Forelimb muscle (tissue), 1 donor: ENCODE measurements around the gene SLC4A9. TPM values are rescaled to one million over a fixed set of nuclear protein-coding genes. Genes with fewer than 3 reads are reported as not detected.

Source experiments
- DNase-seq: peaks from one replicate; pipeline ENCODE4 v3.0.0-alpha.2; 2013; ENCODE audit warnings: low read depth
- polyA plus RNA-seq: library from polyadenylated mRNA; unstranded; fragments of 120-200 nt; gene quantifications from one replicate; pipeline ENCODE4 v1.2.1, GENCODE V29; 2013; ENCODE audit not compliant: insufficient read length

SLC4A9 gene
- polyA plus RNA-seq, 1 donor: 0.19 TPM

DNA sequence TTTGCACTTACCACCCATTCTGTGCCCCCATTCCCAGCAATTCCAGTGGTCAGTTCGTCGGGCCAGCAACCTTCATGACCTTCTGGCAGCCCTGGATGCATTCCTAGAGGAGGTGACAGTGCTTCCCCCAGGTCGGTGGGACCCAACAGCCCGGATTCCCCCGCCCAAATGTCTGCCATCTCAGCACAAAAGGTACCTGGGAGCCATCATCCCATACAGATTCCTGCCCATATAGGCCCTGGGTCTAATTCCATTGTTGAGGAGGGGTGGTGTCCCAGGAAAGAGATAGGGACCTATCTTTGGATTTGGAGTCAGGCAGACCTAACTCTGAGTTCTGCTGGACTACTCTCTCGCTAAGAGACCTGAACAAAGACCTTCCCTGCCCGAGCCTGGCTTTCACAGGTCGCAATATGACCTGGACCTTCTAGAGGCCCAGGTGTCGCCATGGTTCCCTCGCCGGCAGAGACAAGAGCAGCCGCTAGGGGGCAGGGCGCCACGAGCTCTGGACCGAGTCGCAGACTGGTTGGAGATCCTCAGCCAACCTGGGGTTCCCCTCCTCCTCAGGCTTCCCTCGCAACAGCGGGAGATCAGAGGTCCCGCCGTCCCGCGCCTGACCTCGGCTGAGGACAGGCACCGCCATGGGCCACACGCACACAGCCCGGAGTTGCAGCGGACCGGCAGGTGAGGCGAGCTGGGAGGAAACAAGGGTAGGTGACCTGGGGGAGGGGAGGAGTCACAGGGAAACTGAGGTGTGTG lies 3.1 kb downstream of the SLC4A9 start:
- no peak for DNase-seq

DNA sequence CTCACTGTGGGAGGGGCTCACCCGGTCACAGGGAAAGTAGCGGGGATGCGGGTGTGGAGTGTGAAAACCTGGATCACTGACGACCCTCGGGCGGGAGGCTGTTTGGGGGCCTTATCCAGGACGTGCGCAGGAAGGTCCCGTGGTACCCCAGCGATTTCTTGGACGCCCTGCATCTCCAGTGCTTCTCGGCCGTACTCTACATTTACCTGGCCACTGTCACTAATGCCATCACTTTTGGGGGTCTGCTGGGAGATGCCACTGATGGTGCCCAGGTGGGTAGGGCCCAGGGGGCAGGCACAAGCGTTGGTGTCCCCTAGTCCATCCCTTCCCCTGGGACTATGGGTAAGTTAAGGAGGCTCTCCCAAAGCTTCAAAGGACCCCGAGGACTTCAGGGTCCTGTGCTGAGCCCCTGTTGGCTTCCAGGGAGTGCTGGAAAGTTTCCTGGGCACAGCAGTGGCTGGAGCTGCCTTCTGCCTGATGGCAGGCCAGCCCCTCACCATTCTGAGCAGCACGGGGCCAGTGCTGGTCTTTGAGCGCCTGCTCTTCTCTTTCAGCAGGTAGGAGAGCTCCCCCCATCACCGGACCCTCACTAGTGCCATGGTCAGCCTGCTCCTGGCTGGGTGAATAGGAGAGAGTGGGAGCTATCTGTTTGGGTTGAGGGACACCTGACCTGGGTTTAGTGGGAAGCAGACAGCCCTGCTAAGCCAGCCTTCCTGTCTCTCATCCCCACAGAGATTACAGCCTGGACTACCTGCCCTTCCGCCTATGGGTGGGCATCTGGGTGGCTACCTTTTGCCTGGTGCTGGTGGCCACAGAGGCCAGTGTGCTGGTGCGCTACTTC lies 3.9 kb downstream of the SLC4A9 start:
- DNase-seq: no peak

DNA sequence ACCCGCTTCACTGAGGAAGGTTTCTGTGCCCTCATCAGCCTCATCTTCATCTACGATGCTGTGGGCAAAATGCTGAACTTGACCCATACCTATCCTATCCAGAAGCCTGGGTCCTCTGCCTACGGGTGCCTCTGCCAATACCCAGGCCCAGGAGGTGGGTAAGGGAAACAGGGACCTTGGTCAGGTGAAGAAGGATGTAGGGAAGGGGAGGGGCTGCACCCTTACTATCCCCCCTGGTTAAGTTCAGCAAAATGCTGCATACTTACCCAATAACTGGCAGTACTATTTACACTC lies 4.4 kb downstream of the SLC4A9 start:
- DNase-seq: no peak

DNA sequence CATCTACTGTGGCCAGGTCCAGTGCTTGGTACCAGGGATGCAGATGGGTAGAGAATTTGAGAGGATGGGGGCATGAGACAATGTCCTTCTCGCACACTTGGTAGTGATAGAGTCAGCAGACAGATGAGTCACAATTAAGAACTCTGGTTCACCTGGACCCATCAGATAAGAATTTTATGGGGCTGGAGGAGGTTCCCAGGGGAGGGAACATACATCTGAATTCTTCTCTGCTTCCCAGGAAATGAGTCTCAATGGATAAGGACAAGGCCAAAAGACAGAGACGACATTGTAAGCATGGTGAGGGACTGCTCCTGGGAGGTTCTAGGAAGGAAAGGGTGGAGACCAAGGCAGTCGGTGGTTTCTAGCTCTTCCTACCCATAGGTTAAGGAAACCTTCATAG lies 5.3 kb downstream of the SLC4A9 start:
- no peak for DNase-seq

DNA sequence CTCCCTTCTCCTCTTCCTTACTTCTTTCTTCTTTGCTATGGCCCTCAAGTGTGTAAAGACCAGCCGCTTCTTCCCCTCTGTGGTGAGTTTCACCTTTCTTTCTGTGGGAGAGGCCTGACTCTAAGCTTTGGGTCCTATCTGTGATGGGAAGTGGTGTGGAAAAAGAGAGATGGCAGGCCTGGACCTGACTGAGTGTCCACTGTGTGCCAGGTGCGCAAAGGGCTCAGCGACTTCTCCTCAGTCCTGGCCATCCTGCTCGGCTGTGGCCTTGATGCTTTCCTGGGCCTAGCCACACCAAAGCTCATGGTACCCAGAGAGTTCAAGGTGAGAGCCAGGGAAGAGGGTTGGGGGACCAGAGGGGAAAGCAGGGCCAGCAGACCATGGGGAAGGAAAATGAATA lies 5.9 kb downstream of the SLC4A9 start:
- no peak for DNase-seq

DNA sequence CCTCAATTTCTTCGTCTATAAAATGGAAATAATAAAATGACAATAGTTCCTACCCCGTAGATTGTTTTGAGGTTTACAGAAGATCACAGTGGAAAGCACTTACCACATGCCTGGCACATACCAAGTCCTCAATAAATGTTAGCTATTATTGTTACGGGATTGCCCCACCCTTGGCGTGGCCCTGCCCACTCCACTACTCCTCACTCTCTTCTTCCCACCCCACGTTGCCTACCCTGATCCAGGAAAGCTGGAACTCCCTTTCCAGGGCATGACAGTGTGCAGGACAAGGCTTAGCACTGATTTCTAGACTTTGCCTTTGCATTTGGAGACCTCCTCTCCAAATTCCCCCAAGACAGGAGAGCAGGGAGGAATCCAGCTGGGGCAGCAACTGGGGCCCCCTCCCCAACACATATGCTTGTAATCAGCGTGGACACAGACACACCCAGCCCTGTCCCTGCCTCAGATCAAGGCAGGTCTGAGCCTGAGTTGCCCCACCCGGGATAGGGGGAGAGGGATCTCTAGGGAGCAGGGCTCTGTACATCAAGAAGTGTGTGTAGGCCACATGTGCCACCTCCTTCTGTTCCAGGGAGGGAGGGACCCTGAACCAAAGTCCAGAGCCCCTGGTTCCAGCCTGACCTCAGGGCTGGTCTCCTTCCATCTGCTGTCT lies 6.7 kb downstream of the SLC4A9 start:
- DNase-seq: no peak

DNA sequence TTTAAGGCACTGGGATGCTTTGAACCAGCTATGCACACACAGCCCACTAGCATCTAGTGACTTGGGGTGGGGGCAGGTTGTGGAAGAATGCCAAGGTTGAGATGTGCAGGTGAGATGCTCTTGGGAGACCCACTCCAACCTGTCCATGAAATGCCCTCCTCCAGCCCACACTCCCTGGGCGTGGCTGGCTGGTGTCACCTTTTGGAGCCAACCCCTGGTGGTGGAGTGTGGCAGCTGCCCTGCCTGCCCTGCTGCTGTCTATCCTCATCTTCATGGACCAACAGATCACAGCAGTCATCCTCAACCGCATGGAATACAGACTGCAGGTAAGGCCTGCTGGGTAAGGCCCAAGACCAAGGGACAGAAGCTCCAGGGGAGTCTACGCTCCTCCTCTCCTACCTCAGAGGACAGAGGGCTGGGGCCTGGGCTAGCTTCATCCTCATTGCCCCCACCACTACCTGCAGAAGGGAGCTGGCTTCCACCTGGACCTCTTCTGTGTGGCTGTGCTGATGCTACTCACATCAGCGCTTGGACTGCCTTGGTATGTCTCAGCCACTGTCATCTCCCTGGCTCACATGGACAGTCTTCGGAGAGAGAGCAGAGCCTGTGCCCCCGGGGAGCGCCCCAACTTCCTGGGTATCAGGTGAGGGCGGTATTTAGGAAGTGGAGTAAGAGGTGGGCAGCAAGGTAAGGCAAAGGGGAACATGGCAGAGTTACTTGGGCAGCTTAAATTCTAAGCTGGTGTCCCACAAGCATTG lies 7.4 kb downstream of the SLC4A9 start:
- no peak for DNase-seq

DNA sequence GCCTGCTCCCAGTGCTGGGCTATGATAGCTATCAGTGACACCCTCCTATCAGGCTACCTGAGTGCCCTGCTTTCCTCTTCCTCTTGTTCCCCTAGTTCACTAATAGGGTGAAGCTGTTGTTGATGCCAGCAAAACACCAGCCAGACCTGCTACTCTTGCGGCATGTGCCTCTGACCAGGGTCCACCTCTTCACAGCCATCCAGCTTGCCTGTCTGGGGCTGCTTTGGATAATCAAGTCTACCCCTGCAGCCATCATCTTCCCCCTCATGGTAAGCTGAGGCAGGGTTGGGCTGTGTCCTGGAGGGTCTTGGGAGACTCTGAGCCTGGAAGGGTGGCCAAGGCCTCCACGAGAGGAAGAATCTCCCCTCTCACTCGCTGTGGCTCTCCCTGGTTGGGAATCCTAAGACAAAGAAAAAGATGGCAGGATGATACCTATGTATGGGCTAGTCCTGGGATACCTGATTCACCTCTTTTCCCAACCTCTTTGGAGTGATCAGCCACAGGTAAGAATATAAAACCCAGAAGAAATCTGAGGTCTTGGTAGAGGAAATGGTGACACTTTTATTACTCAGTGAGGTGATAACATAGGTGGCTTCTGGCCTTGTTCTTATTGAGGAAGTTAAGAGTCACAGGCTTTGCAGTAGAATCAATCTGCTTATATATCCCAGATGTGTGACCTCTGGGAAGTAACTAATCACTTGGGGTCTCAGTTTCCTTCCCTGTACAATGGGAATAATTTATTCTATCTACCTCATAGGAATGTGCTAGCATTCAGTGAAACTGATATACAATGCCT lies 11.6 kb downstream of the SLC4A9 start:
- no peak for DNase-seq

DNA sequence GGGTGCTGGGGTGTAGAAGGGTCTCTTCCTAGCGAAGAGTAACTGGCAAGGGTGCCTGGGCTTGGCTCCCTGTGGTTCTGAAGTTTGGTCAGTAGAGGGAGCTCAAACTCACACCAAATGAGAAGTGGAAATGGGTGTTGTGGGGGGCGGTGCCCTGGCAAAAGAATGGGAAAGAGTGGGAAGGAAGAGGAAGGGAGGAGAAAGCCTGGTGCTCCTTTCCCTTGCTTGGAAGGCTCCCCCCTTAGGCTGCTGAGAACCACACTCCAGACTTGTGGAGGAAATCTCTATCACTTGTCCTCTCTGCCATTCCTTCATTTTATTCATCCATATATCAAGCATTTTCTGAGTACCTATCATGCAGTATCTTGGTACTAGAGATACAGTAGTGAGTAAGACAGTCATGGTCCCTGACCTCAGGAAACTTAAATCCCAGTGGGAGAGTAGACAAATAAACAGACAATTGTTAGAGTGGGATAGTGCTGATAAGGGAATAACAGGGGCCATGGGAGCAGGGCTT lies 13.0 kb downstream of the SLC4A9 start:
- DNase-seq: peak; percentile 34

DNA sequence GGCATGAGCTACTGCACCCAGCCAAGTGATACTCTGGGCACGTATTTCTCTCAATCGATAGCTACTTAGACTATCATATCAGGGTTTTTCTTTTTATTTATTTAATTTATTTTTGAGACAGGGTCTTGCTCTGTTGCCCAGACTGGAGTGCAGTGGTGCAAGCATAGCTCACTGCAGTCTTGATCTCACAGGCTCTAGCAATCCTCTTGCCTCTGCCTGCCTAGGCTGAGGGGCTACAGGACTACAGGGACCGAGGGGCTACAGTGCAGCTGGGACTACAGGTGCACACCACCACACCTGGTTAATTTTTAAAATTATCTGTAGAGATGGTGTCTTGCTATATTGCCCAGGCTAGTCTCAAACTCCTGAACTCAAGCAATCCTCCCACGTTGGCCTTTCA lies 21.4 kb downstream of the SLC4A9 start:
- DNase-seq: no peak

DNA sequence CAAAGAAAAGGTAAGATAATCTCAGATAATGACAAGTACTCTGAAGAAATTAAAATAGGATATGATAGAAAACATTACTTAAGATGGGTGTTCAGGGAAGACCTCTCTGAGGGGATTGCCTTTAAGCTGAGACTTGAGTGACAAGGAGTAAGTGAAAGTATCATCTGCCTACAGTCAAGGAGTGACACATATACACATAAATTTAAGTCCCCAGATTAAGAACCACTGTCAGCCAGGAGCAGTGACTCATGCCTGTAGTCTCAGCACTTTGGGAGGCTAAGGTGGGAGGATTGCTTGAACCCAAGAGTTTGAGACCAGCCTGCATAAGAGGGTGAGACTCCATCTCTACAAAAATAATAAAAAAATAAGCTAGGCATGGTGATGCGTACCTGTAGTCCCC lies 22.0 kb downstream of the SLC4A9 start:
- no peak for DNase-seq

DNA sequence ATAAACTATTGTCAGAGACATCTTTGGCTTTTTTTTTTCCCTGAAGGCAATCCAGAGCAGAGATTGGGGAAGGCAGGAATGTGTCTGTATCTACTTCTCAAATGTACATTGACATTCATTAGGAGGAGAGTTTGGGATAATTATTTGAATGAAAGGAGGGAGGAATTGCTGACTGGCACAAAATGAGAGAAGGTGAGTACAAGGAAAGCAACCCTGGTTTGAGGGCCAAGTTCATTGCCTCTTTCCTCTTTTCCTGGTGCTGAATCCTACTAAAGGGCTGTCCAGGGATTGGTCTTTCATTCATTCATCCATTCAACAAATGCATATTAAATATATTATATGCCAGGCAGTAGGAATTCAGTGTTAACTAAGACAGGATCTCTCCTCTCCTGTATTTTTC lies 22.9 kb downstream of the SLC4A9 start:
- DNase-seq: no peak

DNA sequence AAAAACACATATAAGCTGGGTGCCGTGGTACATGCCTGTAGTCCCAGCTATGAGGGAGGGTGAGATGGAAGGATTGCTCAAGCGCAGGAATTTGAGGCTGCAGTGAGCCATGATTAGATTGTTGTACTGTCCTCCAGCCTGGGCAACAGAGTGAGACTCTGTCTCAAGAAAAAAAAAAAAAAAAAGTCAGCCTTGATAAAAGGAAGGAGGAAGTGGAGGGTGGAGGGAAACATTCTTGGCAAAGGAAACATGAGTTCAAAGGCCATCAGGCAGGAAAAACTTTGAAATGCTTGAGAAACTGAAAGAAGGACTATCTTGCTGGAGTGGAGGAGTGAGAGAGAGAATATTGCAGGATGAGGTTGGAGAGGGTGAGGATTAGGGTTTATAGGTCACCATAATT lies 23.3 kb downstream of the SLC4A9 start:
- no peak for DNase-seq

DNA sequence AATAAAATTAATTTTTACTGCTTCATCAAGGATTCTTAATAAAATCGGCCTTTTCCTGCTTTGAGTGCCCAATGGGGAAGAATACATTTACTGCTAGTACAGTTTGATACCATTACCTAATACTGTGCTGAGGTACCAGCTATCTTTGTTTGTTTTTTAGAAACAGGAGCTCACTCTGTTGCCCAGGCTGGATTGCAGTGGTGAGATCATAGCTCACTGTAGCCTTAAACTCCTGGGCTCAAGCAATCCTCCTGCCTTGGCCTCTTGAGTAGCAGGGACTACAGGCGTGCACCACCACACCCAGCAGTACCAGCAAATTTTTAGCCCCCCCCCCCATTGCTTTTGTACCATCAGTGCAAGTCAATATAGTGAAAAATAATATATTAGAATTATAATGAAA lies 28.1 kb downstream of the SLC4A9 start:
- no peak for DNase-seq

DNA sequence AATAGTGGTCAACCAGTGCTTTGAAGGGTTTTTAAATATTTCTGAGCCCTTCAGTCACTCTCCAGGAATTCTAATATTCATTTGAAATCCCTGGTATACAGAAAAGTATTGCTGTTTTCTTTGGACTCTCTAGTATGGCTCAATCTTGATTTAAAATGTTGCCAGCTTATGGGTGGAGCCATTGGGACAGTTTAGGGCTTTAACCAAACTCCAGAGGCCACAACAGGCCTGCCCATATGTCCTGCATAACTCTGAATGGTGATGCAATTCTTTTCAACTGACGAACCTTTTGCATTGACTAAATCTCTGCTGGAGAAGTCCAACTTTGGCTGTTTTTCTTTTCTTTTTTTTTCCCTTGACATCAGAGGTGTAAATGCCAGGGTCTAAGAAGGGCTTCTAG lies 31.3 kb downstream of the SLC4A9 start:
- no peak for DNase-seq

DNA sequence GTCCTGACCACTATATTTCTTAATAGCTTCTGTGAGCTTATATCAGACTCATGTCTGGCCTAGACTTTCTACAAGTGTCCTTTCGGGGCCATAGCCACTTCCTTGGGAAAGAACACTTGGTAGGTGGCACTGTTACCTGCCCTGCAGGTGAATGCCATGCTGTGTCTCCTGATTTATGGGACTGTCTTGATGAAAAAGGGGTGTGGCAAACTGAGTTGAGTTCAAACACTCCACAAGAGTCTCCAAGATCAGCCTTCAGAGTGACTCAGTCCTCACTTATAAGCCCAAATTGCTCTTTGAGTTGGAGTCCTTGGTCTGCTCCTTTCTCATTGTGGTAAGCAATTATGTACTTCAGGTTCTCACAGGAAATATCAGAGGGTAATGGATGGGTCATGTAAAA lies 31.7 kb downstream of the SLC4A9 start:
- no peak for DNase-seq

DNA sequence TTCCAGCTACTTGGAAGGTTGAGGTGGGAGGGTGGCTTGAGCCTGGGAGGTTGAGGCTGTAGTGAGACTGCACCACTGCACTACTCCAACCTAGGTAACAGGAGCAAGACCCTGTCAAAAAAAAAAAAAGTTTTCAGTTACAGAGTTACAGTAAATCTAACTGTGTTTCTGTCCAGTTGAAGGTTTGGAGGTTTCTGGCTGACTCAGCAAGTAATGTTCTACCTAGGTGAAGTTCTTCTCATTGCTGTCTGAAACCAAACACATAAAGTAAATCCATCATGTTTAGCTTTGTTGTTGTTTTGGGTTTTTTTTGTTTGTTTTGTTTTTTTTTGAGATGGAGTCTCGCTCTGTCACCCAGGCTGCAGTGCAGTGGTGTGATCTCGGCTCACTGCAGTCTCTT lies 33.7 kb downstream of the SLC4A9 start:
- DNase-seq: no peak

DNA sequence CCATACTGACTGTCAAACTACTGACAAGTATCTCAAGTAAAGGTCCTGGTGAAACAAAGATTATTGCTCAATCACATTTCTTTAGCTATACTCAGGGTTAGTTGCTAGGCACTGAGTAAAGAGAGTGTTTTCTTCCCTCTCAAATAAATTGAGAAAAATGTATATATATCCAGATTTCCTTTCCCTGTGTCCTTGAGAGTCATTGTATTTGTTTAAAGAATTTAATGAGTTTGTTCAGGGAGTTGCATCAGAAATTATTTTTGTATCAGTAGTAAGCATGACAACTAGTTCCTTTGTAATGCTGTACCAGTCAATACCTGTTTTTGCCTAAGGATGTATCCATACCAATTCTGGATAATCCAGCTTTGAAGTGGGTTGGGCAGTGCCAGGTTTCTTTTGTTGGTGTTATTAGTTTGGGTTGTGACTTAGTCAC lies 38.4 kb downstream of the SLC4A9 start:
- DNase-seq: no peak

DNA sequence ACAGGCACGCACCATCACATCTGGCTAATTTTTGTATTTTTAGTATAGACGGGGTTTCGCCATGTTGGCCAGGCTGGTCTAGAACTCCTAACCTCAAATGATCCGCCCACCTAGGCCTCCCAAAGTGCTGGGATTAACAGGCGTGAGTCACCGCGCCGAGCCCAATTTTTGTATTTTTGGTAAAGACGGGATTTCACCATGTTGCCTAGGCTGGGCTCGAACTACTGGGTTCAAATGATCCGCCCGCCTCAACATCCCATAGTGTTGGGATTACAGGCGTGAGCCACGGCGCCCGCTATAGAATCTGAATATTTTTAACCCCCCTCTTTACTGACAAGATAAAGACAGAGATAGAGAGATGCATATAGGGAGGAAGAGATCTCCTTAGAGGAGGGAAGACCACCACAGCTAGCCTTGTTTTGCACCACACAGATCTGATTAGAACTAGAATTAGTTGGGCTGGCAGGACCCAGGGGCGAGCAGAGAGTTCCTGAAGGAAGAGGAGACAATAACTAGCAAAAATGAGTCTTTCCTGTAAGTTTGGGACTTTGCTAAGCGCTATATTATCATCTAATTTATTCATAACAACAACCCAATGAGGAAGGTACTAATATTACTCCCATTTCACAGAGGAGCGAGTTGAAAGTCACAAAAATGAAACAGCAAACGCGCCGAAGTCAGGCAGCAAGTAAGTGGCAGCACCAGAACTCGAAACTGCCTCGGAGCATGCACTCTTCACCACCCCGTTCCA lies 40.2 kb downstream of the SLC4A9 start:
- DNase-seq: no peak

DNA sequence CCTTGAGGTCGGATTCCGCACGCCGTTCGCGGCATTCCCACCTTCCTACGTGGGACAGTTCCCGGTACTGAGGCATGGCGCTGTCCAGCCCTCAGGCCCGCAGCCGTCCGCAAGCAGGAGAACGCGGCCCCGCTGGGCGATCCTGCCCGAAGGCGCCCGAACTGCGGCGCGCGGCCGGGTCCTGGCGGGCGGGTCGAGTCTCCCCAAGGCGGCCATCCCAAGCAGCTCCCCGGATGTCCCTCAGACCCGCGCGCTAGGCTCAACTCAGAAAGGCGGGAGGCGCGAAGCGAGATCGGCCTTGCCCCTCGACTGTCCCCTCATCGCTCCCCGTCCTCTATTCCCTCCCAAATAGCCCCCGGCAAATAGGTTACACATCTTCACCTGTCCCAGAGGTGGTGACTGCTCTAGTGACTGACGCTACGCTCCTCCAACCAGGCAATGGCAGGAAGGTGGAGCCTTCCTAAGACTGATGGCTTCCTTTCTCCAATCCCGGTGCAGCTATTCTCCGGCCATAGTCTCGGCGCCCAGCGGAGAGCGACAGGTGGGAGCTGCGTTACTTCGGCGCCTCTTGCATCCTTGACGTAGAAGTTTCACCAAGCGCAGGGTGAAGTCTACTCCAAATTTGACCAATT lies 40.9 kb downstream of the SLC4A9 start:
- DNase-seq: peak; percentile 97
